Measurements from ENCODE around the gene AREG.

- TF ChIP-seq POLR2A (IDR thresholded peaks at IDR 0.05), result no peak
- no peak for TF ChIP-seq CTCF (IDR thresholded peaks at IDR 0.05)
- no peak for TF ChIP-seq EP300 (IDR thresholded peaks at IDR 0.05)
These were observed 18.8 kb upstream of the AREG start for GRCh38 chr4:74426101-74426500.
